Glutamatergic neuron (in vitro differentiated cells): ENCODE measurements around the gene SARS2. TPM values are rescaled to one million over a fixed set of nuclear protein-coding genes. Genes with fewer than 3 reads are reported as not detected.

Source experiments
- DNase-seq: peaks from one replicate; pipeline ENCODE4 v3.0.0; 2022
- H3K27ac Mint-ChIP-seq: one replicate; pipeline ENCODE4 v1.8.0; 2020; ENCODE audit warnings: mild to moderate bottlenecking, mixed read lengths, inconsistent platforms; ENCODE audit not compliant: unreplicated experiment
- H3K27me3 Mint-ChIP-seq: one replicate; pipeline ENCODE4 v1.8.0; 2020; ENCODE audit warnings: mild to moderate bottlenecking, moderate library complexity, mixed read lengths, inconsistent platforms; ENCODE audit not compliant: unreplicated experiment
- H3K36me3 Mint-ChIP-seq: one replicate; pipeline ENCODE4 v1.8.0; 2020; ENCODE audit warnings: mild to moderate bottlenecking, mixed read lengths, inconsistent platforms; ENCODE audit not compliant: unreplicated experiment
- H3K4me1 Mint-ChIP-seq: one replicate; pipeline ENCODE4 v1.8.0; 2020; ENCODE audit warnings: mild to moderate bottlenecking, low read depth, mixed read lengths, inconsistent platforms; ENCODE audit not compliant: unreplicated experiment
- H3K4me3 Mint-ChIP-seq: one replicate; pipeline ENCODE4 v1.8.0; 2020; ENCODE audit warnings: mild to moderate bottlenecking, mixed read lengths, inconsistent platforms; ENCODE audit not compliant: unreplicated experiment
- H3K9me3 Mint-ChIP-seq: one replicate; pipeline ENCODE4 v1.8.0; 2020; ENCODE audit warnings: mild to moderate bottlenecking, moderate library complexity, mixed read lengths, inconsistent platforms; ENCODE audit not compliant: unreplicated experiment
- total RNA-seq: library from RNA; stranded (reverse); fragmentation: NEBNext Ultra II Directional; extraction: Animal tissue kit (Norgen Biotek cat#: 25700); gene quantifications from one replicate; pipeline ENCODE4 v1.2.1, GENCODE V29; 2021; ENCODE audit not compliant: unreplicated experiment
- TF ChIP-seq, protein P1 (sequence below): fragments of 200-600 bp; sonication (generic); IDR thresholded peaks from one replicate; pipeline ENCODE4 v1.5.0; 2021; ENCODE audit not compliant: partially characterized antibody, unreplicated experiment

The SARS2 gene
- total RNA-seq, 1 donor from 2014 or later, result 49.2 TPM

DNA sequence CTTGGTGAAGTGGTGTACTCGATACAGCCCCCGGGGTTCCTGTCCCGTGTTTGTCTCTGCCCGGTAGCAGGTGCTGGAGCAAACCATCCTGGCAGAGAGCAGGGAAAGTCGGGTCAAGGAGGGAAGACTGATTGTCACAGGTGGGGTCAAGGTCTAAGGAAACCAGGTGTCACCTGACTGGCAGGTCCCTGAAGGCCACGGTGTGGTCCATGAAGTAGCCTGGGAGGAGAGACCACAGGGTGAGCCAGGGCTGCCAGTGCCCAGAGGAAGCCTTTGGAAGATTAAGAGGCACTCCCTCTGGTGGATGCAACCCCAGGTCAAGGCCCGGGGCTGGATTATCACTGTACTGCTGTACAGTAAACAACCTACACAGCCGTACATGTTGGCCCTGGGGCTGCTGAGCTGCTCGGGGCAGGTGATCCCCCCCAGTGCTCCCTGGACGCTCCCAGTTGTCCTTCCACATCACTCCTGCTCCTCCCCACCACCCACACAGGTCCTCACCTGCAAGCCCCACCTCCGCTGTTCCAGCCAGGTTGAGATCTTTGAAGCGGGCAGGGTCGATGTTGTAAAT, 12.6 kb downstream of the SARS2 start:
- H3K9me3 Mint-ChIP-seq, result peaks cover 3% of the 10 kb centered on the region
- no peak overlapping the region for H3K27ac Mint-ChIP-seq
- H3K4me3 Mint-ChIP-seq, result no peak overlapping the region
- TF ChIP-seq, protein P1, sequence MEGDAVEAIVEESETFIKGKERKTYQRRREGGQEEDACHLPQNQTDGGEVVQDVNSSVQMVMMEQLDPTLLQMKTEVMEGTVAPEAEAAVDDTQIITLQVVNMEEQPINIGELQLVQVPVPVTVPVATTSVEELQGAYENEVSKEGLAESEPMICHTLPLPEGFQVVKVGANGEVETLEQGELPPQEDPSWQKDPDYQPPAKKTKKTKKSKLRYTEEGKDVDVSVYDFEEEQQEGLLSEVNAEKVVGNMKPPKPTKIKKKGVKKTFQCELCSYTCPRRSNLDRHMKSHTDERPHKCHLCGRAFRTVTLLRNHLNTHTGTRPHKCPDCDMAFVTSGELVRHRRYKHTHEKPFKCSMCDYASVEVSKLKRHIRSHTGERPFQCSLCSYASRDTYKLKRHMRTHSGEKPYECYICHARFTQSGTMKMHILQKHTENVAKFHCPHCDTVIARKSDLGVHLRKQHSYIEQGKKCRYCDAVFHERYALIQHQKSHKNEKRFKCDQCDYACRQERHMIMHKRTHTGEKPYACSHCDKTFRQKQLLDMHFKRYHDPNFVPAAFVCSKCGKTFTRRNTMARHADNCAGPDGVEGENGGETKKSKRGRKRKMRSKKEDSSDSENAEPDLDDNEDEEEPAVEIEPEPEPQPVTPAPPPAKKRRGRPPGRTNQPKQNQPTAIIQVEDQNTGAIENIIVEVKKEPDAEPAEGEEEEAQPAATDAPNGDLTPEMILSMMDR, result no peak
- no peaks in the 10 kb centered on the region for H3K36me3 Mint-ChIP-seq
- H3K27me3 Mint-ChIP-seq, result peaks cover 3% of the 10 kb centered on the region
- H3K4me1 Mint-ChIP-seq, result peaks cover 10% of the 10 kb centered on the region
- peak; percentile 50 for DNase-seq

DNA sequence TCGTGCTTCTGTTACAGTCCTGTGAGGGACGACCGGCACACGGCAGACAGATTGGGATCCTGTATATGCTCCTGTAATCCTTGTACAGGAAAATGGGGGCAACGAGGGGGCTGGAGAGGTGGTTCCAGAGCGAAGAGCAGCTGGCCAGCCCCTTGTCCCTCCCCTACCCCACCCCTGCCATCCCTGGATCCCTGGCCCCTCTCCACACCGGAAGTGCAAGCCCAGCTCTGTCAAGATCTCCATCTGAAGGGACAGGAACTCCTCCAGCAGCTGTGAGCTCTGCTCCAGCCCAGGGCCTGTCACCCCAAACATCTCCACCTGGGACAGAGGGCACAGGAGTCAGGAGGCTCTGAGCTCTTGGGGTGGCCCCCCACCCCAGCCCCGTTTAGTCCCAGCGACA, 13.0 kb downstream of the SARS2 start:
- Mint-ChIP-seq H3K36me3 (no peaks in the 10 kb centered on the region), H3K27ac (no peak overlapping the region), H3K4me1 (peaks cover 12% of the 10 kb centered on the region), H3K4me3 (no peak overlapping the region), H3K27me3 (peaks cover 7% of the 10 kb centered on the region), H3K9me3 (peaks cover 5% of the 10 kb centered on the region)
- TF ChIP-seq, protein P1, result no peak
- no peak for DNase-seq

DNA sequence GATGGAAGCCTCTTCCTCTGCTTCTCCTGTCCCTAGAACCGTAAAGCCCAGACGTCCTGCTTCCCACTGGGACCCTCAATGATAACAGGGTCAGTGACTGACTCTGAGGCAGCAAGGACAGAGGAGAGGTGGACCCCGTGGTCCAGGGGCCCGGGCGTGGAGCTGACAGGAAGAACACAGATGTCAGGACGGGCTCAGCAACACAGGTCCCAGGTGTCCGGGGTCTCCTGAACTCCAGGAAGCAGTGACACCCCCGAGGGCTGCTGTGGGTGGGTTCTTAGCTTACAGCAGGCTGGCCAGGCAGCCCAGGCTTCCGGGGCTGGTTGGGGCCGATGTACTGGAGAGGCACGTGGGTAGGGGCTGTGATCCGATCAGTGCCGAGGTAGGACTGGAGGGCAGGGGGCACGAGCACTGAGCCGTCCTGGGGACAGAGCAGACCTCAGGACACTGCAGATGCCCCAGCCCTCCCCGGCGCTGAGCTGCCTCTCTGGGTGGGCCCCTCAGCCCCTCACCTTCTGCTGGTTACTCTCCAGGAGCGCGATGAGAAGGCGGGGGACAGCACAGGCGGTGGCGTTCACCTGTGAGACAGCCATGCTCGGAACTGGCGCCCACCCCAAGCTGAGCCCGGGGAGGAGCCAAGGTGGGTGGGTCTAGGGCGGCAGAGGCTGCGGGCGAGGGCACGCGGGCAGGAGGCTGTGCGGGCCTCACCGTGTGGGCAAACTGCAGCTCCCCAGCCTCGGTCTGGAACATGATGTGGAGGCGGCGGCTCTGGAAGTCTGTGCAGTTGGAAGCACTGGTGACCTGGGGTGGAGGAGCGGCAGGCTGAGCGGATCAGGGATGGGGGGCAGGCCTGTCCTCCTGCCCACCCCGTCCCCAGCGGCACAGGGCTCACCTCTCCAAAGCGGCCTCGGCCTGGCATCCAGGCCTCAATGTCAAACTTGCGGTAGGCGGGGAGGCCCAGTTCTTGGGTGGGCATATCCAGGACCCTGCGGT, 14.9 kb downstream of the SARS2 start:
- H3K9me3 Mint-ChIP-seq, result peaks cover 10% of the 10 kb centered on the region
- H3K4me1 Mint-ChIP-seq, result peaks cover 12% of the 10 kb centered on the region
- peaks cover 2% of the 10 kb centered on the region for H3K36me3 Mint-ChIP-seq
- no peak overlapping the region for H3K4me3 Mint-ChIP-seq
- TF ChIP-seq, protein P1, result no peak
- peaks cover 9% of the 10 kb centered on the region for H3K27me3 Mint-ChIP-seq
- DNase-seq, result no peak
- H3K27ac Mint-ChIP-seq, result peak overlapping the region; percentile 39

DNA sequence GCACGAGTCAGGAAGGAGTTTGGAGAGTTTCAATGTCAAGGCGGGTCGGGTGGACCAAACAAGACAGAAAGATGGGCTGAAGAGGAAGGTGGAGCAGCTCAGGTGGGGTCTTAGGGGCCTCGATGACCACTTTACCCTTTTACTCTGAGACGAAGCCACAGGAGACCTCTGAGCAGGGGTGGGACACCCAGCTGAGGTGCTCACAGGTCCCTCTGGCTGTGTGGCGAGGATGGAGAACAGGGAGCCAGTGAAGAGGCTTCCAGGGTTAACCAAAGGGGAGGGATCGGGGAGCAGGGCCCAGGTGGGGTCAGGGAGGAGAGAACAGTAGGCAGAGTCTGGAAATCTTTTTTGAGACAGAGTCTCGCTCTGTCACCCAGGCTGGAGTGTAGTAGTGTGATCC, 16.6 kb downstream of the SARS2 start:
- Mint-ChIP-seq H3K4me1 (peaks cover 8% of the 10 kb centered on the region), H3K9me3 (peaks cover 13% of the 10 kb centered on the region), H3K27me3 (peaks cover 9% of the 10 kb centered on the region), H3K4me3 (peak overlapping the region; percentile 26), H3K27ac (peak overlapping the region; percentile 80), H3K36me3 (peaks cover 5% of the 10 kb centered on the region)
- TF ChIP-seq, protein P1, result no peak
- DNase-seq, result no peak
